GM23338 (cell line): ENCODE data around the gene C10orf90. TPM values are rescaled to one million over a fixed set of nuclear protein-coding genes. Genes with fewer than 3 reads are reported as not detected.

Experiments
- ATAC-seq: fragments of 200-7000 bp; cut with Tn5 transposase; 3 replicates; pipeline ENCODE4 v1.9.1; 2020
- DNase-seq: peaks from one replicate; pipeline ENCODE4 v3.0.0-alpha.2; 2015; ENCODE audit warnings: low spot score
- H2AFZ ChIP-seq: fragments of 200-600 bp; sonication (generic); 2 replicates; pipeline ENCODE4 v1.8.0; 2016; ENCODE audit warnings: antibody characterized with exemption, mild to moderate bottlenecking, moderate library complexity
- H3F3A ChIP-seq: fragments of 200-600 bp; sonication (generic); replicated peaks from 2 replicates; pipeline ENCODE4 v1.8.0; 2017; ENCODE audit warnings: antibody characterized with exemption, mixed run types, low read depth
- H3K27ac ChIP-seq: fragments of 200-600 bp; sonication (generic); 2 replicates; pipeline ENCODE4 v1.6.1; 2016; ENCODE audit warnings: low read depth
- H3K27me3 ChIP-seq: fragments of 200-600 bp; sonication (generic); 2 replicates; pipeline ENCODE4 v1.8.0; 2016; ENCODE audit warnings: mild to moderate bottlenecking, mixed run types, moderate library complexity; ENCODE audit not compliant: insufficient read depth
- H3K36me3 ChIP-seq: fragments of 200-600 bp; sonication (generic); 2 replicates; pipeline ENCODE4 v1.8.0; 2016; ENCODE audit warnings: mild to moderate bottlenecking; ENCODE audit not compliant: insufficient read depth
- H3K4me1 ChIP-seq: fragments of 200-600 bp; sonication (generic); 2 replicates; pipeline ENCODE4 v1.8.0; 2016; ENCODE audit warnings: mild to moderate bottlenecking, moderate library complexity; ENCODE audit not compliant: insufficient read depth
- H3K4me2 ChIP-seq: fragments of 200-600 bp; sonication (generic); 2 replicates; pipeline ENCODE4 v1.7.1; 2017; ENCODE audit warnings: mixed run types
- H3K4me3 ChIP-seq: fragments of 200-600 bp; sonication (generic); 2 replicates; pipeline ENCODE4 v1.6.1; 2016; ENCODE audit warnings: mixed run types
- H3K79me2 ChIP-seq: fragments of 200-600 bp; sonication (generic); replicated peaks from 2 replicates; pipeline ENCODE4 v1.8.0; 2017; ENCODE audit warnings: mild to moderate bottlenecking; ENCODE audit not compliant: insufficient read depth
- H3K9me2 ChIP-seq: fragments of 200-600 bp; sonication (generic); 2 replicates; pipeline ENCODE4 v1.8.0; 2017; ENCODE audit not compliant: insufficient read depth
- H4K20me1 ChIP-seq: fragments of 200-600 bp; sonication (generic); replicated peaks from 2 replicates; pipeline ENCODE4 v1.8.0; 2017; ENCODE audit warnings: mild to moderate bottlenecking; ENCODE audit not compliant: insufficient read depth
- H3K27ac Mint-ChIP-seq: 2 replicates; pipeline ENCODE4 v1.8.0; 2020; ENCODE audit warnings: inconsistent platforms, mild to moderate bottlenecking, moderate library complexity, mixed read lengths
- H3K27me3 Mint-ChIP-seq: 3 replicates; pipeline ENCODE4 v1.8.0; 2022; ENCODE audit warnings: low read depth, mild to moderate bottlenecking, moderate library complexity, mixed read lengths, inconsistent platforms; ENCODE audit not compliant: insufficient read depth, poor library complexity
- H3K36me3 Mint-ChIP-seq: 3 replicates; pipeline ENCODE4 v1.8.0; 2021; ENCODE audit warnings: low read depth, mild to moderate bottlenecking, inconsistent platforms, moderate library complexity, mixed read lengths
- H3K4me1 Mint-ChIP-seq: 3 replicates; pipeline ENCODE4 v1.8.0; 2020; ENCODE audit warnings: mild to moderate bottlenecking, inconsistent platforms, mixed read lengths
- H3K4me3 Mint-ChIP-seq: 3 replicates; pipeline ENCODE4 v1.8.0; 2021; ENCODE audit warnings: moderate library complexity, mild to moderate bottlenecking, inconsistent platforms, mixed read lengths
- H3K9me3 Mint-ChIP-seq: 3 replicates; pipeline ENCODE4 v1.8.0; 2020; ENCODE audit warnings: moderate library complexity, mild to moderate bottlenecking, inconsistent platforms, mixed read lengths
- NANOG ChIP-seq: IDR thresholded peaks from 2 replicates; pipeline ENCODE4 v1.6.1; 2016; ENCODE audit warnings: antibody characterized with exemption, borderline replicate concordance
- POLR2AphosphoS5 ChIP-seq: IDR thresholded peaks from 2 replicates; pipeline ENCODE4 v1.6.1; 2016; ENCODE audit warnings: antibody characterized with exemption, low read depth
- polyA plus RNA-seq: library from polyadenylated mRNA; unstranded; fragments of >200 nt; fragmentation: Nextera tagmentation; extraction: Ambion mirVana; gene quantifications from 2 replicates; pipeline ENCODE4 v1.2.1, GENCODE V29; 2016
- total RNA-seq: library from RNA; depleted of rRNA; stranded (reverse); fragments of >200 nt; shearing (Covaris generic); gene quantifications from 2 replicates; pipeline ENCODE4 v1.2.3, GENCODE V29; 2014
- TF ChIP-seq, protein P1 (sequence below): fragments of 250-450 bp; sonication (Bioruptor Pico); IDR thresholded peaks from 2 replicates; pipeline ENCODE4 v1.5.0; 2020; ENCODE audit warnings: mild to moderate bottlenecking, moderate library complexity
- TF ChIP-seq, protein P2 (sequence below): IDR thresholded peaks from one replicate; pipeline ENCODE4 v1.6.1; 2018; ENCODE audit warnings: antibody characterized with exemption; ENCODE audit not compliant: unreplicated experiment

Gene C10orf90
- total and polyA plus RNA-seq, 2 experiments from 2014 or later = 0.76 to 0.97 TPM

DNA sequence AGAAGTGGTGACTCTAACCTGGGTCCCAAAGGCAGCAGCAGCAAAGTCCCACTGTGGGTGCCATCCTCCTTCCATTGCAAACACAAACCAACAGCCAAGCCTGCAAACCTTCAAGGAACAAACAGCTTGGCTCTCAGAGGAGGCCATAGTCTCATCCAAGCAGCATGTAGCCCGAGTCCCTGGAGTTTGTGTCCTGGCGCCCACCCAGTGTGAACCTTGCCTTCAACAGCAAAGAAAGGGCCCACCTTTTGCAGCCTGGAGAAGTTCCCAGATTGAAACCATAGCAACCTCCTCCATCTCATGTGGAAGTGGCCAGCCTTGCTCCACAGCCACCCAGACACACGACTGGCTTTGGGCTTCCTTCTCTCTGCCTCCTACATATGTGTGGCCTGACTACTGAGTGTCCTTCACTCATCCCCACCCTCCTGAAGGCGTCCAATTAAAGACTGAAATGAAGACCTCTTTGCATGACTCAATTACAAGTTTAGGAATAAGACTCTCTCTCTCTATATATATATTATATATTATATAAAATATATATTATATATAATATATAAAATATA is 106.1 kb downstream of the C10orf90 start (continued):
- TF ChIP-seq, protein P1, sequence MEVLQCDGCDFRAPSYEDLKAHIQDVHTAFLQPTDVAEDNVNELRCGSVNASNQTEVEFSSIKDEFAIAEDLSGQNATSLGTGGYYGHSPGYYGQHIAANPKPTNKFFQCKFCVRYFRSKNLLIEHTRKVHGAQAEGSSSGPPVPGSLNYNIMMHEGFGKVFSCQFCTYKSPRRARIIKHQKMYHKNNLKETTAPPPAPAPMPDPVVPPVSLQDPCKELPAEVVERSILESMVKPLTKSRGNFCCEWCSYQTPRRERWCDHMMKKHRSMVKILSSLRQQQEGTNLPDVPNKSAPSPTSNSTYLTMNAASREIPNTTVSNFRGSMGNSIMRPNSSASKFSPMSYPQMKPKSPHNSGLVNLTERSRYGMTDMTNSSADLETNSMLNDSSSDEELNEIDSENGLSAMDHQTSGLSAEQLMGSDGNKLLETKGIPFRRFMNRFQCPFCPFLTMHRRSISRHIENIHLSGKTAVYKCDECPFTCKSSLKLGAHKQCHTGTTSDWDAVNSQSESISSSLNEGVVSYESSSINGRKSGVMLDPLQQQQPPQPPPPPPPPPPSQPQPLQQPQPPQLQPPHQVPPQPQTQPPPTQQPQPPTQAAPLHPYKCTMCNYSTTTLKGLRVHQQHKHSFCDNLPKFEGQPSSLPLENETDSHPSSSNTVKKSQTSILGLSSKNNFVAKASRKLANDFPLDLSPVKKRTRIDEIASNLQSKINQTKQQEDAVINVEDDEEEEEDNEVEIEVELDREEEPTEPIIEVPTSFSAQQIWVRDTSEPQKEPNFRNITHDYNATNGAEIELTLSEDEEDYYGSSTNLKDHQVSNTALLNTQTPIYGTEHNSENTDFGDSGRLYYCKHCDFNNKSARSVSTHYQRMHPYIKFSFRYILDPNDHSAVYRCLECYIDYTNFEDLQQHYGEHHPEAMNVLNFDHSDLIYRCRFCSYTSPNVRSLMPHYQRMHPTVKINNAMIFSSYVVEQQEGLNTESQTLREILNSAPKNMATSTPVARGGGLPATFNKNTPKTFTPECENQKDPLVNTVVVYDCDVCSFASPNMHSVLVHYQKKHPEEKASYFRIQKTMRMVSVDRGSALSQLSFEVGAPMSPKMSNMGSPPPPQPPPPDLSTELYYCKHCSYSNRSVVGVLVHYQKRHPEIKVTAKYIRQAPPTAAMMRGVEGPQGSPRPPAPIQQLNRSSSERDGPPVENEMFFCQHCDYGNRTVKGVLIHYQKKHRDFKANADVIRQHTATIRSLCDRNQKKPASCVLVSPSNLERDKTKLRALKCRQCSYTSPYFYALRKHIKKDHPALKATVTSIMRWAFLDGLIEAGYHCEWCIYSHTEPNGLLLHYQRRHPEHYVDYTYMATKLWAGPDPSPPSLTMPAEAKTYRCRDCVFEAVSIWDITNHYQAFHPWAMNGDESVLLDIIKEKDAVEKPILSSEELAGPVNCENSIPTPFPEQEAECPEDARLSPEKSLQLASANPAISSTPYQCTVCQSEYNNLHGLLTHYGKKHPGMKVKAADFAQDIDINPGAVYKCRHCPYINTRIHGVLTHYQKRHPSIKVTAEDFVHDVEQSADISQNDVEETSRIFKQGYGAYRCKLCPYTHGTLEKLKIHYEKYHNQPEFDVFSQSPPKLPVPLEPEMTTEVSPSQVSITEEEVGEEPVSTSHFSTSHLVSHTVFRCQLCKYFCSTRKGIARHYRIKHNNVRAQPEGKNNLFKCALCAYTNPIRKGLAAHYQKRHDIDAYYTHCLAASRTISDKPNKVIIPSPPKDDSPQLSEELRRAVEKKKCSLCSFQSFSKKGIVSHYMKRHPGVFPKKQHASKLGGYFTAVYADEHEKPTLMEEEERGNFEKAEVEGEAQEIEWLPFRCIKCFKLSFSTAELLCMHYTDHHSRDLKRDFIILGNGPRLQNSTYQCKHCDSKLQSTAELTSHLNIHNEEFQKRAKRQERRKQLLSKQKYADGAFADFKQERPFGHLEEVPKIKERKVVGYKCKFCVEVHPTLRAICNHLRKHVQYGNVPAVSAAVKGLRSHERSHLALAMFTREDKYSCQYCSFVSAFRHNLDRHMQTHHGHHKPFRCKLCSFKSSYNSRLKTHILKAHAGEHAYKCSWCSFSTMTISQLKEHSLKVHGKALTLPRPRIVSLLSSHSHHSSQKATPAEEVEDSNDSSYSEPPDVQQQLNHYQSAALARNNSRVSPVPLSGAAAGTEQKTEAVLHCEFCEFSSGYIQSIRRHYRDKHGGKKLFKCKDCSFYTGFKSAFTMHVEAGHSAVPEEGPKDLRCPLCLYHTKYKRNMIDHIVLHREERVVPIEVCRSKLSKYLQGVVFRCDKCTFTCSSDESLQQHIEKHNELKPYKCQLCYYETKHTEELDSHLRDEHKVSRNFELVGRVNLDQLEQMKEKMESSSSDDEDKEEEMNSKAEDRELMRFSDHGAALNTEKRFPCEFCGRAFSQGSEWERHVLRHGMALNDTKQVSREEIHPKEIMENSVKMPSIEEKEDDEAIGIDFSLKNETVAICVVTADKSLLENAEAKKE (CRISPR knock-in tag) = no peak

DNA sequence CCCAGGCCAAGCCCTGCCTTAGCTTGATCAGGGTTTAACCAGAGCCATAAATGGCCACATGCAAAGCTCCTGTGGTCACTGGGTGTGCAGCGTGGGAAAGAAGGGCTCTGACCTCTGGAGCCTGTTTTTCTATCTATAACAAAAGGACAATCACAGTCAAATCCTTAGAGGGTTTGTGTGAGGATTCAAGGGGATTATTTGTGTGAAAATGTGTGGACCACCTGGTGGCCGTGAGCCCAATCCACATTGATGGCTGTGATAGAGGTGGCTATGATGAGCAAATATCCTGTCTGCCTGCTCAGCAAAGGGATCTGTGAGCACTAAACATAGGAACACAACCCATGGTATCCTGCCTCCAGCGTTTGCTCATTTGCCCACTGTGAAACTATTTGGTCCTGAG is 107.1 kb downstream of the C10orf90 start:
- peaks cover 17% of the 10 kb centered on the region for H3K4me1 ChIP-seq
- H3K4me2 ChIP-seq = no peak overlapping the region
- H3K27me3 ChIP-seq = no peaks in the 10 kb centered on the region
- no peaks in the 10 kb centered on the region for H3F3A ChIP-seq
- Mint-ChIP-seq H3K4me1 (peaks cover 27% of the 10 kb centered on the region), H3K9me3 (peaks cover 25% of the 10 kb centered on the region), H3K27me3 (peaks cover 6% of the 10 kb centered on the region), H3K27ac (no peak overlapping the region), H3K4me3 (no peak overlapping the region), H3K36me3 (peaks cover 18% of the 10 kb centered on the region)
- peaks cover 18% of the 10 kb centered on the region; the same call in 1 of the 2 replicates for H3K9me2 ChIP-seq
- no peak overlapping the region for H3K27ac ChIP-seq
- no peak for DNase-seq
- no peaks in the 10 kb centered on the region for H4K20me1 ChIP-seq
- H3K4me3 ChIP-seq = no peak overlapping the region
- H2AFZ ChIP-seq = no peak overlapping the region
- H3K36me3 ChIP-seq = no peaks in the 10 kb centered on the region; the same call in 1 of the 2 replicates
- no peaks in the 10 kb centered on the region for H3K79me2 ChIP-seq
- no peak for ATAC-seq
- TF ChIP-seq POLR2AphosphoS5 (no peak), NANOG (no peak)
- TF ChIP-seq, protein P1 (CRISPR knock-in tag) = no peak
- TF ChIP-seq, protein P2, sequence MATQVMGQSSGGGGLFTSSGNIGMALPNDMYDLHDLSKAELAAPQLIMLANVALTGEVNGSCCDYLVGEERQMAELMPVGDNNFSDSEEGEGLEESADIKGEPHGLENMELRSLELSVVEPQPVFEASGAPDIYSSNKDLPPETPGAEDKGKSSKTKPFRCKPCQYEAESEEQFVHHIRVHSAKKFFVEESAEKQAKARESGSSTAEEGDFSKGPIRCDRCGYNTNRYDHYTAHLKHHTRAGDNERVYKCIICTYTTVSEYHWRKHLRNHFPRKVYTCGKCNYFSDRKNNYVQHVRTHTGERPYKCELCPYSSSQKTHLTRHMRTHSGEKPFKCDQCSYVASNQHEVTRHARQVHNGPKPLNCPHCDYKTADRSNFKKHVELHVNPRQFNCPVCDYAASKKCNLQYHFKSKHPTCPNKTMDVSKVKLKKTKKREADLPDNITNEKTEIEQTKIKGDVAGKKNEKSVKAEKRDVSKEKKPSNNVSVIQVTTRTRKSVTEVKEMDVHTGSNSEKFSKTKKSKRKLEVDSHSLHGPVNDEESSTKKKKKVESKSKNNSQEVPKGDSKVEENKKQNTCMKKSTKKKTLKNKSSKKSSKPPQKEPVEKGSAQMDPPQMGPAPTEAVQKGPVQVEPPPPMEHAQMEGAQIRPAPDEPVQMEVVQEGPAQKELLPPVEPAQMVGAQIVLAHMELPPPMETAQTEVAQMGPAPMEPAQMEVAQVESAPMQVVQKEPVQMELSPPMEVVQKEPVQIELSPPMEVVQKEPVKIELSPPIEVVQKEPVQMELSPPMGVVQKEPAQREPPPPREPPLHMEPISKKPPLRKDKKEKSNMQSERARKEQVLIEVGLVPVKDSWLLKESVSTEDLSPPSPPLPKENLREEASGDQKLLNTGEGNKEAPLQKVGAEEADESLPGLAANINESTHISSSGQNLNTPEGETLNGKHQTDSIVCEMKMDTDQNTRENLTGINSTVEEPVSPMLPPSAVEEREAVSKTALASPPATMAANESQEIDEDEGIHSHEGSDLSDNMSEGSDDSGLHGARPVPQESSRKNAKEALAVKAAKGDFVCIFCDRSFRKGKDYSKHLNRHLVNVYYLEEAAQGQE = no peak
